Lower leg skin (tissue), 4 donors: ENCODE results near the gene TLDC2. TPM values are rescaled to one million over a fixed set of nuclear protein-coding genes. Genes with fewer than 3 reads are reported as not detected.

Experiments
- DNase-seq, 2 donors: peaks; one replicate each; pipeline ENCODE4 v3.0.0-alpha.2; 2019; ENCODE audit warnings: low spot score in 2 of 2
- H3K4me3 ChIP-seq: fragments of 200-600 bp; sonication (generic); 2 replicates; pipeline ENCODE4 v1.5.1; 2017; ENCODE audit warnings: mild to moderate bottlenecking, low read depth; ENCODE audit not compliant: poor library complexity, severe bottlenecking
- POLR2A ChIP-seq, 2 donors: fragments of 450-650 bp; IDR thresholded peaks; one replicate each; pipeline ENCODE4 v1.6.1; 2016 to 2017; ENCODE audit warnings: antibody characterized with exemption in 2 of 2, mild to moderate bottlenecking in 1 of 2, moderate library complexity in 1 of 2
- WGBS, 2 donors: methylation state at CpG; one replicate each; pipeline ENCODE4 v1.1.5; 2018; 5-methylcytosine and 5-hydroxymethylcytosine counted together
- intact Hi-C: fragments of 100-400 bp; cut with DNase I; formaldehyde crosslinking; loops from one replicate; pipeline ENCODE4 v1.15.0; 2023; ENCODE audit warnings: low total_unique reads
- total RNA-seq, 4 donors: library from RNA; depleted of rRNA; stranded (reverse); fragments of >200 nt; gene quantifications; one replicate each; pipeline ENCODE4 v1.1.0, GENCODE V29; 2016
- TF ChIP-seq, protein P1 (sequence below), 3 donors: fragments of 450-650 bp; IDR thresholded peaks; one replicate each; pipeline ENCODE4 v1.5.1; 2016; ENCODE audit warnings: antibody characterized with exemption in 3 of 3, mild to moderate bottlenecking in 3 of 3, moderate library complexity in 2 of 3

TLDC2 gene
- total RNA-seq, 4 donors from 2014 or later = 0.42 to 0.58 TPM; not detected in 2

DNA sequence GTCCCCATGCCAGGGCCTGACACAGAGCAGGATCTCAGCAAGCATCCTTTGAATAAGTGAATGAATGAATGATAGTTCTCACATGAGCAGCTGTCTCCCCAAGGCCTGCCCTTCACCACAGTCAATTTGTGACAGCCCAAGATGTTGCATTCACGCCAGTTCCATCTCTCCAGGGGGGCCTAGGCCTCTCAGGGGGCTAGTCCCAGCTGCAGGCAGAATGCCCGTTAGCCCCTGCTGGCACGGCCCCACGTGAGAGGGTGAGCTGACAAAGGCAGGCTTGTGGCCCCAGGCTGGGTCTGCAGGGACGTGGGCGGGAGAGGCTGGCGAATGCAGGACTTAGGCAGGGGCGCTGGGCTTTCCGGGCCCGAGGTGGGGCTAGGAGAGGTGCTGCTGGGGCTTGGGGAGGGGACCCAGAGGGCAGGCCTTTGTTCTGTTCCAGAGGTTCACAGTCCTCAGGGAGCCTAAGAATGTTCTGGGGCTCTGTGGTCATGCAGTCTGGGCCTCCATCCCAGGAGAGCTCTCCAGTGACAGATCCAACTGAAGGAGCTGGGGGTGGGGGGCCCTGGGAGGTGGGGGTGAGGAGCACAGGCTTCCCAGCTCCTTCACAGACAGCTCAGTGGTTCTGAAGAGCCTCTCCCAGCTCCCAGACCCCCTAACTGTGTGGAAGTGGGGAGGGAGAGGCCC is 30.5 kb upstream of the TLDC2 start:
- no peak overlapping the region for H3K4me3 ChIP-seq
- DNase-seq = no peak
- TF ChIP-seq POLR2A (IDR thresholded peaks at IDR 0.05) = no peak
- TF ChIP-seq, protein P1, sequence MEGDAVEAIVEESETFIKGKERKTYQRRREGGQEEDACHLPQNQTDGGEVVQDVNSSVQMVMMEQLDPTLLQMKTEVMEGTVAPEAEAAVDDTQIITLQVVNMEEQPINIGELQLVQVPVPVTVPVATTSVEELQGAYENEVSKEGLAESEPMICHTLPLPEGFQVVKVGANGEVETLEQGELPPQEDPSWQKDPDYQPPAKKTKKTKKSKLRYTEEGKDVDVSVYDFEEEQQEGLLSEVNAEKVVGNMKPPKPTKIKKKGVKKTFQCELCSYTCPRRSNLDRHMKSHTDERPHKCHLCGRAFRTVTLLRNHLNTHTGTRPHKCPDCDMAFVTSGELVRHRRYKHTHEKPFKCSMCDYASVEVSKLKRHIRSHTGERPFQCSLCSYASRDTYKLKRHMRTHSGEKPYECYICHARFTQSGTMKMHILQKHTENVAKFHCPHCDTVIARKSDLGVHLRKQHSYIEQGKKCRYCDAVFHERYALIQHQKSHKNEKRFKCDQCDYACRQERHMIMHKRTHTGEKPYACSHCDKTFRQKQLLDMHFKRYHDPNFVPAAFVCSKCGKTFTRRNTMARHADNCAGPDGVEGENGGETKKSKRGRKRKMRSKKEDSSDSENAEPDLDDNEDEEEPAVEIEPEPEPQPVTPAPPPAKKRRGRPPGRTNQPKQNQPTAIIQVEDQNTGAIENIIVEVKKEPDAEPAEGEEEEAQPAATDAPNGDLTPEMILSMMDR (IDR thresholded peaks at IDR 0.05) = no peak
- intact Hi-C loops = no loop called here
- WGBS, 2 donors = 69 to 74% methylated on average over 10 of the region's 10 CpGs

DNA sequence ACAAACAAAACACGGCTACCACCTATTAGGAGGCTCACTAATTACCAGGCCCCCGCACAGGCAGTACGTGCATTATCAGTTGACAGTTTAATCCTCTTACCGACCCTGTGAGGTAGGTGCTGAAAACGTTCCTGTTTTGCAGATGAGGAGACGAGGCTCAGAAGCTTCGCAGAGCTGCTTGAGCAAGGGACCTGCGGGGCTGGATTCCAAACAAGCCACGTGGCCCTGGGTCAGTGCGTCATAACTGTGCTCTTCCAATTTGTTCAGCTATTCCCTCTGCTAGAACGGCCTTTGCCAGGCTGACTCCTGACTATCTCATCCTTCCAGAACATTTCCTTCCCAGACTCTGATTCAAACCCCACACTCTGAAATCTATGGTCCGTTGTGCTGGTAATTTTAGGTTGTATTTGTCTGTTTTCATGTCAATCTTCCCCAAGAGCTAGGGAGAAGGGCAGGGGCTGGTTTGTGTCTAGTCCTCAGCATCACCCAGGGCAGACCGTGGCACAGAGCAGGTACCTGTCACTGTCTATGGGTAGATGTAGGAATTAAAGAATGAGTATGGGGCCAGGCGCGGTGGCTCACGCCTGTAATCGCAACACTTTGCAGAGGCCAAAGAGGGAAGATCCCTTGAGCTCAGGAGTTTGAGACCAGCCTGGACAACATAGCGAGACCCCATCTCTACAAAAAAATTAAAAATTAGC is 28.8 kb upstream of the TLDC2 start:
- 58 to 67% methylated on average over 18 of the region's 18 CpGs for WGBS, 2 donors
- intact Hi-C loops = no loop called here
- TF ChIP-seq, protein P1 (IDR thresholded peaks at IDR 0.05) = no peak
- no peak for TF ChIP-seq POLR2A (IDR thresholded peaks at IDR 0.05)
- peak; percentile 79 to 95 for DNase-seq
- H3K4me3 ChIP-seq = no peak overlapping the region

DNA sequence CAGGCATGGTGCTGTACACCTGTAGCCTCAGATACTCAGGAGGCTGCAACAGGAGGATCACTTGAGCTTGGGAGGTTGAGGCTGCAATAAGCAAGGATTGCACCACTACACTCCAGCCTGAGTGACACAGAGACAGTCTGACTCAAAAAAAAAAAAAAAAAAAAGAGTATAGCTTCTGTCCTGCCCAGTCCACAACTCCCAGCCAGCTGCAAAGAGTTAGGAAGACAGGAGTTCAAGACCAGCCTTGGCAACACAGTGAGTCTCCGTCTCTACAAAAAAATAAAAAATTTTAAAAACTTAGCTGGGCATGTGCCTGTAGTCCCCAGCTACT is 28.3 kb upstream of the TLDC2 start:
- WGBS, 2 donors = 68 to 71% methylated on average over 1 of the region's 1 CpG
- intact Hi-C loops = no loop called here
- TF ChIP-seq, protein P1 (IDR thresholded peaks at IDR 0.05) = no peak
- TF ChIP-seq POLR2A (IDR thresholded peaks at IDR 0.05) = no peak
- no peak for DNase-seq
- no peak overlapping the region for H3K4me3 ChIP-seq

- TF ChIP-seq POLR2A (IDR thresholded peaks at IDR 0.05) = no peak
- TF ChIP-seq, protein P1 (IDR thresholded peaks at IDR 0.05) = no peak
- WGBS, 2 donors = 39 to 49% methylated on average over 6 of the region's 6 CpGs
- intact Hi-C loops = no loop called here
- no peak overlapping the region for H3K4me3 ChIP-seq
- no peak for DNase-seq
Measured at GRCh38 chr20:36848078-36848660, 27.8 kb upstream of the TLDC2 start.

- TF ChIP-seq, protein P1 (IDR thresholded peaks at IDR 0.05) = no peak
- DNase-seq = no peak
- intact Hi-C loops = no loop called here
- no peak overlapping the region for H3K4me3 ChIP-seq
Measured at GRCh38 chr20:36848677-36849076, 27.3 kb upstream of the TLDC2 start.
